ENCODE data around the gene SEMA4G.

GRCh38 chr10:100965820-100966219 is 3.5 kb upstream of the SEMA4G start:
- TF ChIP-seq CTCF (IDR thresholded peaks at IDR 0.05): no peak
- TF ChIP-seq POLR2A (IDR thresholded peaks at IDR 0.05): no peak

Measured in esophagus squamous epithelium (tissue), 4 donors.